ENCODE data around the gene GSX2. TPM values are rescaled to one million over a fixed set of nuclear protein-coding genes. Genes with fewer than 3 reads are reported as not detected.

Gene GSX2
- total and polyA plus RNA-seq, 4 donors = not detected

DNA sequence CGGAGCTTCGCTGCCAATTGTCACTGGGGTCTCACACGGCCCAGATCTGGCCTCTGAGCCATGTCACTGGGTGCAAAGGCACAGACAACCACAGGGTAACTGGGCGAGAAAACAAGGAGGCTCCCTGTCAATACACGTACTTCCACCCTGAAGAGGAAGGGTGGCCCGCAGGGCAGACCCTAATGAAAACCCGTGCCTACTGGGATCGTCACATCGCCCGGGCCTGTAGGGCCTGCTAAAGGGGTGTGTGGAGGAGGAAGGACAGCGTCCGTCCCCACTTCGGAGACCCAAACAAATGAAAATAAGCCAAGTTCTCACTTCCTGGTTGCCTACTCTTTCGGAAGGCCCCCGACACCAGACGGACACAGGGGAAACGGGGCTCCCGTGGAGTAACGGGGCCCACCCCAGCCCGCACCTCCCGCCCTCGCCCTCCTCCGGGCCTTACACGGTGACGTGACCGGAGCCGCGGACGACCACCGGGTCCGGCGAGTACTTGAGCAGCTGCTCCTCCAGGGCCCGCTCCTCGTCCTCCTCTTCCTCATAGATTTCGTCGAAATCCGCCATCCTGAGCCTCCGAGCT is 36.1 kb upstream of the GSX2 start:
- no peaks in the 10 kb centered on the region for H3K27me3 ChIP-seq (ENCODE audit: control insufficient read depth in 3 of 3, insufficient read depth in 3 of 3, low read length in 2 of 3)
- peak overlapping the region; percentile 90 for H3K4me3 ChIP-seq
- peaks cover 0 to 31% (median 13%) of the 10 kb centered on the region in 5 donors for H3K4me1 ChIP-seq (ENCODE audit: control insufficient read depth in 5 of 5, insufficient read depth in 5 of 5, low read length in 5 of 5)
- ATAC-seq (ENCODE audit: insufficient read depth, low FRiP score) (peak; percentile 47), DNase-seq (peak; percentile 62 to 75 (median 65))
- H3K36me3 ChIP-seq (ENCODE audit: control insufficient read depth in 4 of 4, insufficient read depth in 4 of 4, low read length in 4 of 4) = peaks cover 0 to 3% (median 0%) of the 10 kb centered on the region in 4 donors
- H3K27ac ChIP-seq (ENCODE audit: low read depth in 1 of 2, low read length in 1 of 2) = peak overlapping the region; percentile 95
- peaks cover 0 to 4% (median 0%) of the 10 kb centered on the region in 4 donors for H3K9me3 ChIP-seq (ENCODE audit: control insufficient read depth in 4 of 4, insufficient read depth in 3 of 4, low read length in 3 of 4)
- 0 to 1% methylated on average over 38 of the region's 38 CpGs for WGBS, 2 donors
- peak overlapping the region; percentile 95 to 97 for H3K9ac ChIP-seq (ENCODE audit: insufficient read depth in 1 of 2, low read length in 2 of 2)
- TF ChIP-seq, protein P1, sequence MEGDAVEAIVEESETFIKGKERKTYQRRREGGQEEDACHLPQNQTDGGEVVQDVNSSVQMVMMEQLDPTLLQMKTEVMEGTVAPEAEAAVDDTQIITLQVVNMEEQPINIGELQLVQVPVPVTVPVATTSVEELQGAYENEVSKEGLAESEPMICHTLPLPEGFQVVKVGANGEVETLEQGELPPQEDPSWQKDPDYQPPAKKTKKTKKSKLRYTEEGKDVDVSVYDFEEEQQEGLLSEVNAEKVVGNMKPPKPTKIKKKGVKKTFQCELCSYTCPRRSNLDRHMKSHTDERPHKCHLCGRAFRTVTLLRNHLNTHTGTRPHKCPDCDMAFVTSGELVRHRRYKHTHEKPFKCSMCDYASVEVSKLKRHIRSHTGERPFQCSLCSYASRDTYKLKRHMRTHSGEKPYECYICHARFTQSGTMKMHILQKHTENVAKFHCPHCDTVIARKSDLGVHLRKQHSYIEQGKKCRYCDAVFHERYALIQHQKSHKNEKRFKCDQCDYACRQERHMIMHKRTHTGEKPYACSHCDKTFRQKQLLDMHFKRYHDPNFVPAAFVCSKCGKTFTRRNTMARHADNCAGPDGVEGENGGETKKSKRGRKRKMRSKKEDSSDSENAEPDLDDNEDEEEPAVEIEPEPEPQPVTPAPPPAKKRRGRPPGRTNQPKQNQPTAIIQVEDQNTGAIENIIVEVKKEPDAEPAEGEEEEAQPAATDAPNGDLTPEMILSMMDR (IDR thresholded peaks at IDR 0.05; ENCODE audit: control extremely low read depth, extremely low read depth) = no peak

- peaks cover 0 to 3% (median 0%) of the 10 kb centered on the region in 4 donors for H3K36me3 ChIP-seq (ENCODE audit: control insufficient read depth in 4 of 4, insufficient read depth in 4 of 4, low read length in 4 of 4)
- no peaks in the 10 kb centered on the region for H3K27me3 ChIP-seq (ENCODE audit: control insufficient read depth in 3 of 3, insufficient read depth in 3 of 3, low read length in 2 of 3)
- H3K9ac ChIP-seq (ENCODE audit: insufficient read depth in 1 of 2, low read length in 2 of 2) = peak within 1 kb of the TSS; percentile 95 to 97
- peak within 1 kb of the TSS; percentile 90 for H3K4me3 ChIP-seq
- TF ChIP-seq, protein P1 (IDR thresholded peaks at IDR 0.05; ENCODE audit: control extremely low read depth, extremely low read depth) = no peak
- whole genome bisulfite sequencing, 2 donors = 0 to 1% methylated on average over 76 to 87 of the region's 87 CpGs
- ATAC-seq (ENCODE audit: insufficient read depth, low FRiP score) (peak; percentile 95), DNase-seq (peak; percentile 96 to 98 (median 98))
- H3K27ac ChIP-seq (ENCODE audit: low read depth in 1 of 2, low read length in 1 of 2) = peak within 1 kb of the TSS; percentile 95
- peaks cover 0 to 4% (median 0%) of the 10 kb centered on the region in 4 donors for H3K9me3 ChIP-seq (ENCODE audit: control insufficient read depth in 4 of 4, insufficient read depth in 3 of 4, low read length in 3 of 4)
- H3K4me1 ChIP-seq (ENCODE audit: control insufficient read depth in 5 of 5, insufficient read depth in 5 of 5, low read length in 5 of 5) = peaks cover 0 to 31% (median 10%) of the 10 kb centered on the region in 5 donors
These were observed 35.4 kb upstream of the GSX2 start, which contains the start of gene CHIC2 for GRCh38 chr4:54064317-54065111. Gene CHIC2, minus strand, starts transcription at chr4:54064605. Its CDS starts 305 bp downstream, at chr4:54064300.

DNA sequence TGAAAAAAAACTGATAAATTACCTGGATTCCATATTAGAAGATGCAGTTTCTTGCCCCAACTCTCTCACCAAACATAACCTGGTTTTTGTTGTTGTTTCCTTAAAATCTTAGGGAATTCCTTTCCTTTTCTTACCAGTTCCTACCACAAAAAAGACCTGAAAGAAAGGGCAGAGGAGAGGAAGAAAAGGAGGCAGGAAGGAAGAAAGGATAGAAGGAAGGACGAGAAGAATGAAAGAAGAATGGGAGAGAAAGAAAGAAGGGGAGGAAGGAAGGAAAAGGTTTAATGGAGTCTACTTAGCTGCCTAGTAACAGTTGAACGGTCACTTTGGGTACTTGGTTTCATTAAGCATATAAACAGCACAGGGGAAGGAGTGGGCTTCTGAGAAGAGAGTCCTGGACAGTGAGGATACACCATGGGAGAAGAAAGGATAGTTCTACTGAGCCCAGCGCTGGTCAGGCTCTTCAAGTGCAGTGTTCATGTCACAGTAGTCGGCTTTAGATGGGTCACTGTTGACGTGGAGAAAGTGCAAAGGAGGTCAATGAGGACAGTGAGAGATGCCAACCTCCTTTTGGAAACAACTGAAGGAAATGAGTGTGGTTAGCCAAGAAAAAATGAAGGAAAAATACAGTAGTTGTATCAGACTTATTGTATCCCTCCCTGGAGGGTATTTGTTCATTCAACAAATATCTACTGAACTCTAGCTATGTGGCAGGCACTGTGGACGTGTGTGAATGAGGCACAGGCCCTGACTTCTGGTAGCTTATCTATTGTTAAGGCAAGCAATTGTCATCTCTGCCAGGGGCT is 34.5 kb upstream of the GSX2 start:
- peaks cover 0 to 31% (median 10%) of the 10 kb centered on the region in 5 donors for H3K4me1 ChIP-seq (ENCODE audit: control insufficient read depth in 5 of 5, insufficient read depth in 5 of 5, low read length in 5 of 5)
- DNase-seq (peak in 1 of 3 donors; percentile 13), ATAC-seq (ENCODE audit: insufficient read depth, low FRiP score) (no peak)
- no peaks in the 10 kb centered on the region for H3K27me3 ChIP-seq (ENCODE audit: control insufficient read depth in 3 of 3, insufficient read depth in 3 of 3, low read length in 2 of 3)
- 51 to 54% methylated on average over 6 of the region's 6 CpGs for WGBS, 2 donors
- H3K9ac ChIP-seq (ENCODE audit: insufficient read depth in 1 of 2, low read length in 2 of 2) = peak overlapping the region in 1 of 2 donors; percentile 89
- TF ChIP-seq, protein P1 (IDR thresholded peaks at IDR 0.05; ENCODE audit: control extremely low read depth, extremely low read depth) = no peak
- peak overlapping the region; percentile 80 to 95 for H3K27ac ChIP-seq (ENCODE audit: low read depth in 1 of 2, low read length in 1 of 2)
- H3K36me3 ChIP-seq (ENCODE audit: control insufficient read depth in 4 of 4, insufficient read depth in 4 of 4, low read length in 4 of 4) = peaks cover 0 to 3% (median 0%) of the 10 kb centered on the region in 4 donors
- H3K4me3 ChIP-seq = no peak overlapping the region
- H3K9me3 ChIP-seq (ENCODE audit: control insufficient read depth in 4 of 4, insufficient read depth in 3 of 4, low read length in 3 of 4) = peaks cover 0 to 4% (median 0%) of the 10 kb centered on the region in 4 donors
